ENCODE results near the gene PTRHD1.
A peak's percentile ranks its signal among the peaks of the same experiment; 100 is the strongest.
"Not testable (repeated sequence)": the region's sequence is repeated elsewhere in the genome, so short reads cannot be mapped to it uniquely, and the experiment has no call there.

The PTRHD1 gene

GRCh38 chr2:24806661-24807036 is 13.5 kb upstream of the PTRHD1 start:
- DNase-seq: no peak
- Histone ChIP-seq H3K9me3 (no peaks in the 10 kb centered on the region), H3K36me3 (peaks cover 24% of the 10 kb centered on the region), H3K4me1 (no peaks in the 10 kb centered on the region), H3K27me3 (no peaks in the 10 kb centered on the region), H3K4me3 (ENCODE audit: low read depth, low read length) (no peak overlapping the region)
- TF ChIP-seq CTCF (IDR thresholded peaks at IDR 0.05; ENCODE audit: low read depth, low read length): no peak

GRCh38 chr2:24805811-24806660 is 12.8 kb upstream of the PTRHD1 start:
- H3K4me3 ChIP-seq (ENCODE audit: low read depth, low read length); H3K9me3 ChIP-seq; DNase-seq; H3K27me3 ChIP-seq; H3K4me1 ChIP-seq: not testable (repeated sequence)
- peaks cover 26% of the 10 kb centered on the region for H3K36me3 ChIP-seq

GRCh38 chr2:24800487-24800886 is 7.3 kb upstream of the PTRHD1 start:
- H3K27me3 ChIP-seq; DNase-seq; H3K9me3 ChIP-seq; H3K4me1 ChIP-seq; H3K4me3 ChIP-seq (ENCODE audit: low read depth, low read length): not testable (repeated sequence)
- H3K36me3 ChIP-seq: peaks cover 50% of the 10 kb centered on the region

- DNase-seq: no peak
- H3K36me3 ChIP-seq: peaks cover 54% of the 10 kb centered on the region
- TF ChIP-seq CTCF (IDR thresholded peaks at IDR 0.05; ENCODE audit: low read depth, low read length): no peak
- H3K4me3 ChIP-seq (ENCODE audit: low read depth, low read length): no peak overlapping the region
- no peaks in the 10 kb centered on the region for H3K27me3 ChIP-seq
- H3K4me1 ChIP-seq: no peaks in the 10 kb centered on the region
- H3K9me3 ChIP-seq: no peaks in the 10 kb centered on the region; the same call in 1 of the 2 replicates
Observed at GRCh38 chr2:24797644-24798043, 4.5 kb upstream of the PTRHD1 start.

- DNase-seq: peak; percentile 65
- no peaks in the 10 kb centered on the region for H3K27me3 ChIP-seq
- no peaks in the 10 kb centered on the region for H3K4me1 ChIP-seq
- H3K9me3 ChIP-seq: no peaks in the 10 kb centered on the region
- no peak for TF ChIP-seq CTCF (IDR thresholded peaks at IDR 0.05; ENCODE audit: low read depth, low read length)
- peaks cover 33% of the 10 kb centered on the region for H3K36me3 ChIP-seq
- peak overlapping the region; percentile 83 for H3K4me3 ChIP-seq (ENCODE audit: low read depth, low read length)
Observed at GRCh38 chr2:24793761-24794435, 707 bp upstream of the PTRHD1 start.

DNA sequence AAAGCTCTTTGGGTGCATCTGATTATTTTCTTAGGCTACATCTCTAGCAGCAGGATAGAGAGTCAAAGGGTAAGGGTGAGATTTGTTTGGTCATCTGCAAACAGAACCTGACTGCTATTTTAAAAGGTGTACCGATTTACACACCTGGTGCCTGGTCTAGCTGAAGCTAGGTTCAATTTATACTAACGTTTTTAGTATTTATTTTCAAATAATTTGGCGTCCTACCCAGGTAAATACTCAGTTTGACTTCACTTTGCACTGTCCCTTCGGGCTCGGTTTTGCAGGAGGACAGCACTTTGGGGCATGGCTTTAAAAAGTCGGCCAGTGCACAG is 683 bp downstream of the PTRHD1 start:
- Histone ChIP-seq H3K36me3 (peaks cover 24% of the 10 kb centered on the region), H3K9me3 (no peaks in the 10 kb centered on the region), H3K27me3 (no peaks in the 10 kb centered on the region), H3K4me3 (ENCODE audit: low read depth, low read length) (peak overlapping the region; percentile 83), H3K4me1 (no peaks in the 10 kb centered on the region)
- no peak for DNase-seq
- no peak for TF ChIP-seq CTCF (IDR thresholded peaks at IDR 0.05; ENCODE audit: low read depth, low read length)

- Histone ChIP-seq H3K4me3 (ENCODE audit: low read depth, low read length) (no peak overlapping the region), H3K9me3 (no peaks in the 10 kb centered on the region), H3K27me3 (no peaks in the 10 kb centered on the region), H3K4me1 (no peaks in the 10 kb centered on the region), H3K36me3 (peaks cover 14% of the 10 kb centered on the region)
- DNase-seq: no peak
- TF ChIP-seq CTCF (IDR thresholded peaks at IDR 0.05; ENCODE audit: low read depth, low read length): no peak
Observed at GRCh38 chr2:24791452-24791851, 1.7 kb downstream of the PTRHD1 start.
